GM23338 (cell line): ENCODE data around the gene CDKN1C. TPM values are rescaled to one million over a fixed set of nuclear protein-coding genes. Genes with fewer than 3 reads are reported as not detected.

Source experiments
- ATAC-seq: fragments of 200-7000 bp; cut with Tn5 transposase; 3 replicates; pipeline ENCODE4 v1.9.1; 2020
- DNase-seq: peaks from one replicate; pipeline ENCODE4 v3.0.0-alpha.2; 2015; ENCODE audit warnings: low spot score
- H2AFZ ChIP-seq: fragments of 200-600 bp; sonication (generic); 2 replicates; pipeline ENCODE4 v1.8.0; 2016; ENCODE audit warnings: antibody characterized with exemption, mild to moderate bottlenecking, moderate library complexity
- H3F3A ChIP-seq: fragments of 200-600 bp; sonication (generic); replicated peaks from 2 replicates; pipeline ENCODE4 v1.8.0; 2017; ENCODE audit warnings: antibody characterized with exemption, mixed run types, low read depth
- H3K27ac ChIP-seq: fragments of 200-600 bp; sonication (generic); 2 replicates; pipeline ENCODE4 v1.6.1; 2016; ENCODE audit warnings: low read depth
- H3K27me3 ChIP-seq: fragments of 200-600 bp; sonication (generic); 2 replicates; pipeline ENCODE4 v1.8.0; 2016; ENCODE audit warnings: mild to moderate bottlenecking, mixed run types, moderate library complexity; ENCODE audit not compliant: insufficient read depth
- H3K36me3 ChIP-seq: fragments of 200-600 bp; sonication (generic); 2 replicates; pipeline ENCODE4 v1.8.0; 2016; ENCODE audit warnings: mild to moderate bottlenecking; ENCODE audit not compliant: insufficient read depth
- H3K4me1 ChIP-seq: fragments of 200-600 bp; sonication (generic); 2 replicates; pipeline ENCODE4 v1.8.0; 2016; ENCODE audit warnings: mild to moderate bottlenecking, moderate library complexity; ENCODE audit not compliant: insufficient read depth
- H3K4me2 ChIP-seq: fragments of 200-600 bp; sonication (generic); 2 replicates; pipeline ENCODE4 v1.7.1; 2017; ENCODE audit warnings: mixed run types
- H3K4me3 ChIP-seq: fragments of 200-600 bp; sonication (generic); 2 replicates; pipeline ENCODE4 v1.6.1; 2016; ENCODE audit warnings: mixed run types
- H3K79me2 ChIP-seq: fragments of 200-600 bp; sonication (generic); replicated peaks from 2 replicates; pipeline ENCODE4 v1.8.0; 2017; ENCODE audit warnings: mild to moderate bottlenecking; ENCODE audit not compliant: insufficient read depth
- H3K9me2 ChIP-seq: fragments of 200-600 bp; sonication (generic); 2 replicates; pipeline ENCODE4 v1.8.0; 2017; ENCODE audit not compliant: insufficient read depth
- H4K20me1 ChIP-seq: fragments of 200-600 bp; sonication (generic); replicated peaks from 2 replicates; pipeline ENCODE4 v1.8.0; 2017; ENCODE audit warnings: mild to moderate bottlenecking; ENCODE audit not compliant: insufficient read depth
- H3K27ac Mint-ChIP-seq: 2 replicates; pipeline ENCODE4 v1.8.0; 2020; ENCODE audit warnings: inconsistent platforms, mild to moderate bottlenecking, moderate library complexity, mixed read lengths
- H3K27me3 Mint-ChIP-seq: 3 replicates; pipeline ENCODE4 v1.8.0; 2022; ENCODE audit warnings: low read depth, mild to moderate bottlenecking, moderate library complexity, mixed read lengths, inconsistent platforms; ENCODE audit not compliant: insufficient read depth, poor library complexity
- H3K36me3 Mint-ChIP-seq: 3 replicates; pipeline ENCODE4 v1.8.0; 2021; ENCODE audit warnings: low read depth, mild to moderate bottlenecking, inconsistent platforms, moderate library complexity, mixed read lengths
- H3K4me1 Mint-ChIP-seq: 3 replicates; pipeline ENCODE4 v1.8.0; 2020; ENCODE audit warnings: mild to moderate bottlenecking, inconsistent platforms, mixed read lengths
- H3K4me3 Mint-ChIP-seq: 3 replicates; pipeline ENCODE4 v1.8.0; 2021; ENCODE audit warnings: moderate library complexity, mild to moderate bottlenecking, inconsistent platforms, mixed read lengths
- H3K9me3 Mint-ChIP-seq: 3 replicates; pipeline ENCODE4 v1.8.0; 2020; ENCODE audit warnings: moderate library complexity, mild to moderate bottlenecking, inconsistent platforms, mixed read lengths
- EZH2 ChIP-seq: fragments of 200-600 bp; sonication (generic); IDR thresholded peaks from one replicate; pipeline ENCODE4 v1.8.0; 2017; ENCODE audit warnings: antibody characterized with exemption, mild to moderate bottlenecking, low read depth; ENCODE audit not compliant: unreplicated experiment
- EZH2phosphoT487 ChIP-seq: fragments of 200-600 bp; sonication (generic); IDR thresholded peaks from one replicate; pipeline ENCODE4 v1.8.1; 2018; ENCODE audit warnings: antibody characterized with exemption; ENCODE audit not compliant: unreplicated experiment
- ZNF114 ChIP-seq: fragments of 250-450 bp; sonication (Bioruptor Pico); IDR thresholded peaks from 2 replicates; pipeline ENCODE4 v1.5.0; 2020; ENCODE audit warnings: mild to moderate bottlenecking, moderate library complexity
- polyA plus RNA-seq: library from polyadenylated mRNA; unstranded; fragments of >200 nt; fragmentation: Nextera tagmentation; extraction: Ambion mirVana; gene quantifications from 2 replicates; pipeline ENCODE4 v1.2.1, GENCODE V29; 2016
- total RNA-seq: library from RNA; depleted of rRNA; stranded (reverse); fragments of >200 nt; shearing (Covaris generic); gene quantifications from 2 replicates; pipeline ENCODE4 v1.2.3, GENCODE V29; 2014
- TF ChIP-seq, protein P1 (sequence below): fragments of 250-450 bp; sonication (Bioruptor Pico); IDR thresholded peaks from 2 replicates; pipeline ENCODE4 v1.5.0; 2020; ENCODE audit warnings: mild to moderate bottlenecking, moderate library complexity

The CDKN1C gene
- total and polyA plus RNA-seq, 2 experiments from 2014 or later, result 19.3 to 23.5 TPM

DNA sequence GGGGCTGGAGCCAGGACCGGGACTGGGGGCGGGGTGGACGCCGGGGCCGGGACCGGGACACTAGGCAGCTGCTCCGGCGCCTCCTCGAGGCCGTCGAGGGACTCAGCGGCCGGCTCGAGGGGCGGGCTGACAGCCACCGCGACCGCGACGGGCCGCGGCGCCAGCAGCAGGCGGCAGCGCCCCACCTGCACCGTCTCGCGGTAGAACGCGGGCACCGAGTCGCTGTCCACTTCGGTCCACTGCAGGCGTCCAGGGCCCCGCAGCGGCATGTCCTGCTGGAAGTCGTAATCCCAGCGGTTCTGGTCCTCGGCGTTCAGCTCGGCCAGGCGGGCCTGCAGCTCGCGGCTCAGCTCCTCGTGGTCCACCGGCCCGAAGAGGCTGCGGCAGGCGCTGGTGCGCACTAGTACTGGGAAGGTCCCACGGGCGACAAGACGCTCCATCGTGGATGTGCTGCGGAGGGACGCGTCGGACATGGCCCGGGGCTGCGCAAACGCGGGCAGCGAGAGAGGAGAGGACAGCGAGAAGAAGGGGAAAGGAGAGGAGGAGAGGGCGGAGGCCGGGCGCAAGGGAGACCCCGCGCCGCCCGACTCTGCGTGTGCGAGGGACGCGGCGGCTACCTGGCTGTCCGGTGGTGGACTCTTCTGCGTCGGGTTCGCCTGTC is 428 bp downstream of the CDKN1C start (continued):
- TF ChIP-seq, protein P1, sequence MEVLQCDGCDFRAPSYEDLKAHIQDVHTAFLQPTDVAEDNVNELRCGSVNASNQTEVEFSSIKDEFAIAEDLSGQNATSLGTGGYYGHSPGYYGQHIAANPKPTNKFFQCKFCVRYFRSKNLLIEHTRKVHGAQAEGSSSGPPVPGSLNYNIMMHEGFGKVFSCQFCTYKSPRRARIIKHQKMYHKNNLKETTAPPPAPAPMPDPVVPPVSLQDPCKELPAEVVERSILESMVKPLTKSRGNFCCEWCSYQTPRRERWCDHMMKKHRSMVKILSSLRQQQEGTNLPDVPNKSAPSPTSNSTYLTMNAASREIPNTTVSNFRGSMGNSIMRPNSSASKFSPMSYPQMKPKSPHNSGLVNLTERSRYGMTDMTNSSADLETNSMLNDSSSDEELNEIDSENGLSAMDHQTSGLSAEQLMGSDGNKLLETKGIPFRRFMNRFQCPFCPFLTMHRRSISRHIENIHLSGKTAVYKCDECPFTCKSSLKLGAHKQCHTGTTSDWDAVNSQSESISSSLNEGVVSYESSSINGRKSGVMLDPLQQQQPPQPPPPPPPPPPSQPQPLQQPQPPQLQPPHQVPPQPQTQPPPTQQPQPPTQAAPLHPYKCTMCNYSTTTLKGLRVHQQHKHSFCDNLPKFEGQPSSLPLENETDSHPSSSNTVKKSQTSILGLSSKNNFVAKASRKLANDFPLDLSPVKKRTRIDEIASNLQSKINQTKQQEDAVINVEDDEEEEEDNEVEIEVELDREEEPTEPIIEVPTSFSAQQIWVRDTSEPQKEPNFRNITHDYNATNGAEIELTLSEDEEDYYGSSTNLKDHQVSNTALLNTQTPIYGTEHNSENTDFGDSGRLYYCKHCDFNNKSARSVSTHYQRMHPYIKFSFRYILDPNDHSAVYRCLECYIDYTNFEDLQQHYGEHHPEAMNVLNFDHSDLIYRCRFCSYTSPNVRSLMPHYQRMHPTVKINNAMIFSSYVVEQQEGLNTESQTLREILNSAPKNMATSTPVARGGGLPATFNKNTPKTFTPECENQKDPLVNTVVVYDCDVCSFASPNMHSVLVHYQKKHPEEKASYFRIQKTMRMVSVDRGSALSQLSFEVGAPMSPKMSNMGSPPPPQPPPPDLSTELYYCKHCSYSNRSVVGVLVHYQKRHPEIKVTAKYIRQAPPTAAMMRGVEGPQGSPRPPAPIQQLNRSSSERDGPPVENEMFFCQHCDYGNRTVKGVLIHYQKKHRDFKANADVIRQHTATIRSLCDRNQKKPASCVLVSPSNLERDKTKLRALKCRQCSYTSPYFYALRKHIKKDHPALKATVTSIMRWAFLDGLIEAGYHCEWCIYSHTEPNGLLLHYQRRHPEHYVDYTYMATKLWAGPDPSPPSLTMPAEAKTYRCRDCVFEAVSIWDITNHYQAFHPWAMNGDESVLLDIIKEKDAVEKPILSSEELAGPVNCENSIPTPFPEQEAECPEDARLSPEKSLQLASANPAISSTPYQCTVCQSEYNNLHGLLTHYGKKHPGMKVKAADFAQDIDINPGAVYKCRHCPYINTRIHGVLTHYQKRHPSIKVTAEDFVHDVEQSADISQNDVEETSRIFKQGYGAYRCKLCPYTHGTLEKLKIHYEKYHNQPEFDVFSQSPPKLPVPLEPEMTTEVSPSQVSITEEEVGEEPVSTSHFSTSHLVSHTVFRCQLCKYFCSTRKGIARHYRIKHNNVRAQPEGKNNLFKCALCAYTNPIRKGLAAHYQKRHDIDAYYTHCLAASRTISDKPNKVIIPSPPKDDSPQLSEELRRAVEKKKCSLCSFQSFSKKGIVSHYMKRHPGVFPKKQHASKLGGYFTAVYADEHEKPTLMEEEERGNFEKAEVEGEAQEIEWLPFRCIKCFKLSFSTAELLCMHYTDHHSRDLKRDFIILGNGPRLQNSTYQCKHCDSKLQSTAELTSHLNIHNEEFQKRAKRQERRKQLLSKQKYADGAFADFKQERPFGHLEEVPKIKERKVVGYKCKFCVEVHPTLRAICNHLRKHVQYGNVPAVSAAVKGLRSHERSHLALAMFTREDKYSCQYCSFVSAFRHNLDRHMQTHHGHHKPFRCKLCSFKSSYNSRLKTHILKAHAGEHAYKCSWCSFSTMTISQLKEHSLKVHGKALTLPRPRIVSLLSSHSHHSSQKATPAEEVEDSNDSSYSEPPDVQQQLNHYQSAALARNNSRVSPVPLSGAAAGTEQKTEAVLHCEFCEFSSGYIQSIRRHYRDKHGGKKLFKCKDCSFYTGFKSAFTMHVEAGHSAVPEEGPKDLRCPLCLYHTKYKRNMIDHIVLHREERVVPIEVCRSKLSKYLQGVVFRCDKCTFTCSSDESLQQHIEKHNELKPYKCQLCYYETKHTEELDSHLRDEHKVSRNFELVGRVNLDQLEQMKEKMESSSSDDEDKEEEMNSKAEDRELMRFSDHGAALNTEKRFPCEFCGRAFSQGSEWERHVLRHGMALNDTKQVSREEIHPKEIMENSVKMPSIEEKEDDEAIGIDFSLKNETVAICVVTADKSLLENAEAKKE (CRISPR knock-in tag), result no peak
- TF ChIP-seq EZH2phosphoT487, result peak; percentile 55

DNA sequence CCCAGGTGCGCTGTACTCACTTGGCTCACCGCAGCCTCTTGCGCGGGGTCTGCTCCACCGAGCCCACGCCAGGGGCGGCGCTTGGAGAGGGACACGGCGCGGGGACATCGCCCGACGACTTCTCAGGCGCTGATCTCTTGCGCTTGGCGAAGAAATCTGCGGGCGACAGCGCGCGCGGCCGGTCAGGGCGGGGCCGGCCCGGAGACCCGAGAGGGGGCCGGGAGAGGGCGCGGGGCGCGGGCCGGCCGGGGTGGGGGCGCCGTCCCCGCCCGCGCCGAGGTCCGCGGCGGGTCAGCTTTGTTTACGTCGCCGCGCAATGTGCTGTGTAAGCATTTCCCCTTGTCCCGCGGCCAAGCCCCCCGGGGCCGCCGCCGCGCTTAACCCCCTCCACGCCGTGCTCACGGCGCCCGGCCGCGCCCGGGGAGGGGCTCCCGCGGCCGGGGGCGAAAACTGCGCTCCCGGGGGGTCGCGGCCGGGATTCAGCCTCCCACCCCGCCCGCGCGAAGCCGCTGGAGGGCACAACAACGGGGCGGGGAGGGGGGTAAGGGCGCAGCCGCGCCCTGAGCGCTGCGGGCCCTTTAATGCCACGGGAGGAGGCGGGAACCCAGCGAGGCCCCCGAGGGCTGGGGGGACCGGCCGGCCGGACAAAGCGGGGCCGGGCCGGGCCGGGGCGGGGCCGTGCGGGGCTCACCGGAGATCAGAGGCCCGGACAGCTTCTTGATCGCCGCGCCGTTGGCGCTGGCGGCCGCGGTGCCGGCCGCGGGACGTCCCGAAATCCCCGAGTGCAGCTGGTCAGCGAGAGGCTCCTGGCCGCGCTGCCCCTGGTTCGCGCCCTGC is 1.4 kb downstream of the CDKN1C start:
- H3K4me1 ChIP-seq, result peaks cover 27% of the 10 kb centered on the region
- H3K4me1 Mint-ChIP-seq, result peaks cover 23% of the 10 kb centered on the region
- no peak overlapping the region for H3K27ac Mint-ChIP-seq
- no peaks in the 10 kb centered on the region for H3K9me2 ChIP-seq
- DNase-seq, result no peak
- peaks cover 6% of the 10 kb centered on the region; the same call in 2 of the 3 replicates for H3K36me3 Mint-ChIP-seq
- H3K9me3 Mint-ChIP-seq, result 0 out of 3 replicates have a peak, but pooled peaks cover 2% of the 10 kb centered on the region
- 0 out of 2 replicates have a peak overlapping the region, but pooled peaks have one; percentile 80 for H2AFZ ChIP-seq
- peak overlapping the region; percentile 69 for H3K4me3 ChIP-seq
- ATAC-seq, result peak; percentile 1; the same call in 2 of the 3 replicates
- no peaks in the 10 kb centered on the region for H3K79me2 ChIP-seq
- peak overlapping the region; percentile 85 for H3K4me2 ChIP-seq
- peaks cover 15% of the 10 kb centered on the region; the same call in 1 of the 2 replicates for H3F3A ChIP-seq
- no peak overlapping the region for H3K27ac ChIP-seq
- peaks cover 53% of the 10 kb centered on the region for H3K27me3 Mint-ChIP-seq
- peaks cover 79% of the 10 kb centered on the region for H3K27me3 ChIP-seq
- TF ChIP-seq ZNF114 (CRISPR knock-in tag) (no peak), EZH2 (peak; percentile 53)
- peak overlapping the region; percentile 69 for H3K4me3 Mint-ChIP-seq
- H4K20me1 ChIP-seq, result peaks cover 5% of the 10 kb centered on the region; the same call in 1 of the 2 replicates
- H3K36me3 ChIP-seq, result no peaks in the 10 kb centered on the region
